Measurements from ENCODE around the gene NEDD4L. TPM values are rescaled to one million over a fixed set of nuclear protein-coding genes. Genes with fewer than 3 reads are reported as not detected.

The NEDD4L gene
- total RNA-seq, 2 experiments from 2014 or later: 3.2 to 3.3 TPM

- H3K36me3 ChIP-seq (ENCODE audit: insufficient read depth, low read length): no peaks in the 10 kb centered on the region
- no peak overlapping the region for H3K27ac ChIP-seq (ENCODE audit: low read depth, low read length, poor library complexity, severe bottlenecking)
- H3K9me3 ChIP-seq (ENCODE audit: low read length): no peaks in the 10 kb centered on the region
- no peak for TF ChIP-seq CTCF (conservative IDR thresholded peaks at IDR 0.05; ENCODE audit: low read length)
- TF ChIP-seq EZH2phosphoT487 (IDR thresholded peaks at IDR 0.05; ENCODE audit: borderline replicate concordance, low read depth, low read length): no peak
- intact Hi-C loops (cut with micrococcal nuclease; ENCODE audit: unreplicated experiment): no loop called here
- H4K20me1 ChIP-seq (ENCODE audit: insufficient read depth, low read length): no peaks in the 10 kb centered on the region
- no peaks in the 10 kb centered on the region for H3K79me2 ChIP-seq (ENCODE audit: insufficient read depth, low read depth, low read length)
- DNase-seq (ENCODE audit: low spot score): no peak
- no peak overlapping the region for H3K4me2 ChIP-seq (ENCODE audit: low read length)
- no peak overlapping the region for H2AFZ ChIP-seq (ENCODE audit: low read length)
- no peaks in the 10 kb centered on the region for H3K4me1 ChIP-seq (ENCODE audit: insufficient read depth, low read length, poor library complexity, severe bottlenecking)
- ChIA-PET CTCF (ENCODE audit: unreplicated experiment) (no interaction called here), POLR2A (no interaction called here)
- BruUV-seq (replicated peaks): no TSS peak
- H3K4me3 ChIP-seq (ENCODE audit: low read depth, low read length, poor library complexity, severe bottlenecking): no peak overlapping the region
- H3K9me2 ChIP-seq (ENCODE audit: insufficient read depth, low read length): no peaks in the 10 kb centered on the region
These were observed 6.9 kb upstream of the NEDD4L start for GRCh38 chr18:58037163-58037562.

GRCh38 chr18:58038063-58038462 is 6.0 kb upstream of the NEDD4L start:
- TF ChIP-seq EZH2phosphoT487 (IDR thresholded peaks at IDR 0.05; ENCODE audit: borderline replicate concordance, low read depth, low read length) (no peak), CTCF (conservative IDR thresholded peaks at IDR 0.05; ENCODE audit: low read length) (no peak)
- Histone ChIP-seq H3K36me3 (ENCODE audit: insufficient read depth, low read length) (no peaks in the 10 kb centered on the region), H3K27ac (ENCODE audit: low read depth, low read length, poor library complexity, severe bottlenecking) (no peak overlapping the region), H4K20me1 (ENCODE audit: insufficient read depth, low read length) (no peaks in the 10 kb centered on the region), H2AFZ (ENCODE audit: low read length) (no peak overlapping the region), H3K79me2 (ENCODE audit: insufficient read depth, low read depth, low read length) (no peaks in the 10 kb centered on the region), H3K9me3 (ENCODE audit: low read length) (no peaks in the 10 kb centered on the region), H3K4me1 (ENCODE audit: insufficient read depth, low read length, poor library complexity, severe bottlenecking) (peaks cover 3% of the 10 kb centered on the region), H3K4me3 (ENCODE audit: low read depth, low read length, poor library complexity, severe bottlenecking) (no peak overlapping the region), H3K9me2 (ENCODE audit: insufficient read depth, low read length) (no peaks in the 10 kb centered on the region), H3K4me2 (ENCODE audit: low read length) (no peak overlapping the region)
- no TSS peak for BruUV-seq (replicated peaks)
- CTCF ChIA-PET (ENCODE audit: unreplicated experiment): no interaction called here
- no peak for DNase-seq (ENCODE audit: low spot score)
- intact Hi-C loops (cut with micrococcal nuclease; ENCODE audit: unreplicated experiment): no loop called here
- POLR2A ChIA-PET: interaction anchor here (0.6 to 0.9 kb wide), 3 partner anchors 59 to 134 kb away, joined by 3 to 4 read pairs (median 3); no protein-coding TSS in a partner anchor

GRCh38 chr18:58041633-58042032 is 2.4 kb upstream of the NEDD4L start:
- TF ChIP-seq CTCF (conservative IDR thresholded peaks at IDR 0.05; ENCODE audit: low read length): no peak
- TF ChIP-seq EZH2phosphoT487 (IDR thresholded peaks at IDR 0.05; ENCODE audit: borderline replicate concordance, low read depth, low read length): no peak
- H3K9me3 ChIP-seq (ENCODE audit: low read length): no peaks in the 10 kb centered on the region
- ChIA-PET POLR2A (interaction anchor here (0.6 kb wide), 1 partner anchor 142 kb away, joined by 3 read pairs; no protein-coding TSS in a partner anchor), CTCF (ENCODE audit: unreplicated experiment) (no interaction called here)
- no peaks in the 10 kb centered on the region for H3K79me2 ChIP-seq (ENCODE audit: insufficient read depth, low read depth, low read length)
- no peaks in the 10 kb centered on the region for H3K36me3 ChIP-seq (ENCODE audit: insufficient read depth, low read length)
- H2AFZ ChIP-seq (ENCODE audit: low read length): no peak overlapping the region
- no TSS peak for BruUV-seq (replicated peaks)
- peaks cover 6% of the 10 kb centered on the region for H3K4me1 ChIP-seq (ENCODE audit: insufficient read depth, low read length, poor library complexity, severe bottlenecking)
- H3K4me3 ChIP-seq (ENCODE audit: low read depth, low read length, poor library complexity, severe bottlenecking): no peak overlapping the region
- no peak overlapping the region for H3K27ac ChIP-seq (ENCODE audit: low read depth, low read length, poor library complexity, severe bottlenecking)
- no peak for DNase-seq (ENCODE audit: low spot score)
- H3K4me2 ChIP-seq (ENCODE audit: low read length): no peak overlapping the region
- intact Hi-C loops (cut with micrococcal nuclease; ENCODE audit: unreplicated experiment): loop anchor here (5.0 to 10.0 kb wide), 2 partner anchors 96 to 723 kb away; no protein-coding TSS in a partner anchor
- H4K20me1 ChIP-seq (ENCODE audit: insufficient read depth, low read length): no peaks in the 10 kb centered on the region
- H3K9me2 ChIP-seq (ENCODE audit: insufficient read depth, low read length): no peaks in the 10 kb centered on the region

Measured in OCI-LY7 (cell line).